Measurements from ENCODE around the gene DYNC1I2. TPM values are rescaled to one million over a fixed set of nuclear protein-coding genes. Genes with fewer than 3 reads are reported as not detected.

The DYNC1I2 gene
- total RNA-seq, 1 donor from 2014 or later: 52.0 TPM

- ChIA-PET POLR2A (no interaction called here), CTCF (no interaction called here)
- no peaks in the 10 kb centered on the region for H3K27me3 Mint-ChIP-seq
- H3K9me3 Mint-ChIP-seq: peaks cover 4% of the 10 kb centered on the region
- ATAC-seq (ENCODE audit: low read depth) (no peak), DNase-seq (no peak)
- H3K36me3 Mint-ChIP-seq (ENCODE audit: low read depth): peaks cover 70% of the 10 kb centered on the region
- H3K4me3 Mint-ChIP-seq: no peak overlapping the region
- H3K4me1 Mint-ChIP-seq: no peaks in the 10 kb centered on the region
- TF ChIP-seq, protein P1, sequence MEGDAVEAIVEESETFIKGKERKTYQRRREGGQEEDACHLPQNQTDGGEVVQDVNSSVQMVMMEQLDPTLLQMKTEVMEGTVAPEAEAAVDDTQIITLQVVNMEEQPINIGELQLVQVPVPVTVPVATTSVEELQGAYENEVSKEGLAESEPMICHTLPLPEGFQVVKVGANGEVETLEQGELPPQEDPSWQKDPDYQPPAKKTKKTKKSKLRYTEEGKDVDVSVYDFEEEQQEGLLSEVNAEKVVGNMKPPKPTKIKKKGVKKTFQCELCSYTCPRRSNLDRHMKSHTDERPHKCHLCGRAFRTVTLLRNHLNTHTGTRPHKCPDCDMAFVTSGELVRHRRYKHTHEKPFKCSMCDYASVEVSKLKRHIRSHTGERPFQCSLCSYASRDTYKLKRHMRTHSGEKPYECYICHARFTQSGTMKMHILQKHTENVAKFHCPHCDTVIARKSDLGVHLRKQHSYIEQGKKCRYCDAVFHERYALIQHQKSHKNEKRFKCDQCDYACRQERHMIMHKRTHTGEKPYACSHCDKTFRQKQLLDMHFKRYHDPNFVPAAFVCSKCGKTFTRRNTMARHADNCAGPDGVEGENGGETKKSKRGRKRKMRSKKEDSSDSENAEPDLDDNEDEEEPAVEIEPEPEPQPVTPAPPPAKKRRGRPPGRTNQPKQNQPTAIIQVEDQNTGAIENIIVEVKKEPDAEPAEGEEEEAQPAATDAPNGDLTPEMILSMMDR (IDR thresholded peaks at IDR 0.05): no peak
- intact Hi-C loops (cut with micrococcal nuclease): no loop called here
- H3K27ac Mint-ChIP-seq: no peak overlapping the region
These were observed 98.2 kb downstream of the DYNC1I2 start for GRCh38 chr2:171785450-171785849.

GRCh38 chr2:171787333-171788072, 100.2 kb downstream of the DYNC1I2 start:
- Mint-ChIP-seq H3K36me3 (ENCODE audit: low read depth) (peaks cover 79% of the 10 kb centered on the region), H3K4me1 (no peaks in the 10 kb centered on the region), H3K9me3 (peaks cover 4% of the 10 kb centered on the region), H3K27ac (no peak overlapping the region), H3K27me3 (no peaks in the 10 kb centered on the region), H3K4me3 (no peak overlapping the region)
- DNase-seq (no peak), ATAC-seq (ENCODE audit: low read depth) (no peak)
- POLR2A ChIA-PET: interaction anchor here (0.6 kb wide), 1 partner anchor 12 kb away, joined by 5 read pairs; no protein-coding TSS in a partner anchor
- CTCF ChIA-PET: no interaction called here
- TF ChIP-seq, protein P1 (IDR thresholded peaks at IDR 0.05): no peak
- intact Hi-C loops (cut with micrococcal nuclease): no loop called here

- CTCF ChIA-PET: no interaction called here
These were observed 101.2 kb downstream of the DYNC1I2 start for GRCh38 chr2:171788316-171788993.

GRCh38 chr2:171789956-171790355, 102.7 kb downstream of the DYNC1I2 start:
- no peak overlapping the region for H3K27ac Mint-ChIP-seq
- no peaks in the 10 kb centered on the region for H3K4me1 Mint-ChIP-seq
- intact Hi-C loops (cut with micrococcal nuclease): loop anchor here (10.0 kb wide), 1 partner anchor 195 kb away; no protein-coding TSS in a partner anchor
- H3K9me3 Mint-ChIP-seq: no peaks in the 10 kb centered on the region
- ChIA-PET CTCF (no interaction called here), POLR2A (no interaction called here)
- TF ChIP-seq, protein P1 (IDR thresholded peaks at IDR 0.05): no peak
- ATAC-seq (ENCODE audit: low read depth) (no peak), DNase-seq (no peak)
- peaks cover 73% of the 10 kb centered on the region for H3K36me3 Mint-ChIP-seq (ENCODE audit: low read depth)
- no peaks in the 10 kb centered on the region for H3K27me3 Mint-ChIP-seq
- H3K4me3 Mint-ChIP-seq: no peak overlapping the region

More at GRCh38 chr2:171788316-171788993, 101.2 kb downstream of the DYNC1I2 start:
- Mint-ChIP-seq H3K9me3 (peaks cover 4% of the 10 kb centered on the region), H3K4me3 (no peak overlapping the region), H3K4me1 (no peaks in the 10 kb centered on the region), H3K27ac (no peak overlapping the region), H3K36me3 (ENCODE audit: low read depth) (peaks cover 78% of the 10 kb centered on the region), H3K27me3 (no peaks in the 10 kb centered on the region)
- ATAC-seq (ENCODE audit: low read depth) (no peak), DNase-seq (no peak)
- POLR2A ChIA-PET: no interaction called here
- TF ChIP-seq, protein P1 (IDR thresholded peaks at IDR 0.05): no peak
- intact Hi-C loops (cut with micrococcal nuclease): no loop called here

- intact Hi-C loops (cut with micrococcal nuclease): loop anchor here (10.0 kb wide), 1 partner anchor 197 kb away; no protein-coding TSS in a partner anchor
- DNase-seq (no peak), ATAC-seq (ENCODE audit: low read depth) (no peak)
- Mint-ChIP-seq H3K36me3 (ENCODE audit: low read depth) (peaks cover 68% of the 10 kb centered on the region), H3K9me3 (no peaks in the 10 kb centered on the region), H3K27ac (no peak overlapping the region), H3K4me3 (no peak overlapping the region), H3K27me3 (no peaks in the 10 kb centered on the region), H3K4me1 (no peaks in the 10 kb centered on the region)
- ChIA-PET POLR2A (no interaction called here), CTCF (no interaction called here)
- TF ChIP-seq, protein P1 (IDR thresholded peaks at IDR 0.05): no peak
These were observed 104.1 kb downstream of the DYNC1I2 start for GRCh38 chr2:171791361-171791760.
